ENCODE data around the gene ZNF177.
"Not testable (repeated sequence)": the region's sequence is repeated elsewhere in the genome, so short reads cannot be mapped to it uniquely, and the experiment has no call there.

ZNF177 gene

GRCh38 chr19:9362905-9363304, at the start of gene ZNF177:
ZNF177 (plus strand) TSS chr19:9363013; CDS start chr19:9378312, 15,299 bp downstream.
- DNase-seq (ENCODE audit: low spot score), result no peak

GRCh38 chr19:9313756-9314155, 49.1 kb upstream of the ZNF177 start:
- no peak for DNase-seq (ENCODE audit: low spot score)

- DNase-seq (ENCODE audit: low spot score), result no peak
Observed at GRCh38 chr19:9321338-9321737, 41.5 kb upstream of the ZNF177 start.

- not testable (repeated sequence) for DNase-seq (ENCODE audit: low spot score)
Observed at GRCh38 chr19:9321756-9322155, 41.1 kb upstream of the ZNF177 start.

GRCh38 chr19:9322201-9322600, 40.6 kb upstream of the ZNF177 start:
- DNase-seq (ENCODE audit: low spot score), result not testable (repeated sequence)

GRCh38 chr19:9323557-9323918, 39.3 kb upstream of the ZNF177 start:
- DNase-seq (ENCODE audit: low spot score), result peak; percentile 93

GRCh38 chr19:9323919-9324583, 38.8 kb upstream of the ZNF177 start, which contains the start of gene ZNF559:
ZNF559 (plus strand) TSS chr19:9324179; CDS start chr19:9338550, 14,371 bp downstream.
- DNase-seq (ENCODE audit: low spot score), result peak; percentile 97

GRCh38 chr19:9324584-9324962, 38.2 kb upstream of the ZNF177 start:
- DNase-seq (ENCODE audit: low spot score), result peak; percentile 22

- no peak for DNase-seq (ENCODE audit: low spot score)
Observed at GRCh38 chr19:9329999-9330398, 32.8 kb upstream of the ZNF177 start.

- no peak for DNase-seq (ENCODE audit: low spot score)
Observed at GRCh38 chr19:9342610-9343304, 20.1 kb upstream of the ZNF177 start.

- DNase-seq (ENCODE audit: low spot score), result no peak
Observed at GRCh38 chr19:9345005-9345404, 17.8 kb upstream of the ZNF177 start.

- no peak for DNase-seq (ENCODE audit: low spot score)
Observed at GRCh38 chr19:9348253-9348652, 14.6 kb upstream of the ZNF177 start.

- DNase-seq (ENCODE audit: low spot score), result no peak
Observed at GRCh38 chr19:9348671-9349070, 14.1 kb upstream of the ZNF177 start.

- DNase-seq (ENCODE audit: low spot score), result no peak
Observed at GRCh38 chr19:9352505-9352904, 10.3 kb upstream of the ZNF177 start.

- DNase-seq (ENCODE audit: low spot score), result no peak
Observed at GRCh38 chr19:9353011-9353410, 9.8 kb upstream of the ZNF177 start.

GRCh38 chr19:9354651-9355050, 8.2 kb upstream of the ZNF177 start:
- no peak for DNase-seq (ENCODE audit: low spot score)

GRCh38 chr19:9370738-9371619, 8.2 kb downstream of the ZNF177 start:
- DNase-seq (ENCODE audit: low spot score), result no peak

GRCh38 chr19:9381361-9381785, 18.6 kb downstream of the ZNF177 start:
- no peak for DNase-seq (ENCODE audit: low spot score)

- DNase-seq (ENCODE audit: low spot score), result no peak
Observed at GRCh38 chr19:9406798-9407352, 44.1 kb downstream of the ZNF177 start.

- DNase-seq (ENCODE audit: low spot score), result no peak
Observed at GRCh38 chr19:9407827-9408226, 45.0 kb downstream of the ZNF177 start.

GRCh38 chr19:9413240-9413954, 50.6 kb downstream of the ZNF177 start:
- DNase-seq (ENCODE audit: low spot score), result no peak

- DNase-seq (ENCODE audit: low spot score), result no peak
Observed at GRCh38 chr19:9427941-9428340, 65.1 kb downstream of the ZNF177 start.
